SU-DHL-6 (cell line): ENCODE results near the gene LYPD1.

Source experiments
- H2AFZ ChIP-seq: fragments of 200-600 bp; sonication (generic); 2 replicates; pipeline ENCODE4 v1.6.1; 2014; ENCODE audit warnings: low read depth, mild to moderate bottlenecking, moderate library complexity, mixed read lengths, antibody characterized with exemption, low read length; ENCODE audit not compliant: severe bottlenecking
- H3F3A ChIP-seq: fragments of 200-600 bp; shearing (Covaris generic); 2 replicates; pipeline ENCODE4 v1.6.0; 2016; ENCODE audit warnings: antibody characterized with exemption, mild to moderate bottlenecking; ENCODE audit not compliant: insufficient read depth
- H3K27ac ChIP-seq: fragments of 200-600 bp; sonication (generic); 2 replicates; pipeline ENCODE4 v1.5.1; 2016; ENCODE audit warnings: low read depth, mild to moderate bottlenecking, low read length, moderate library complexity, mixed read lengths
- H3K27me3 ChIP-seq: fragments of 200-600 bp; sonication (generic), shearing (Covaris generic); 2 replicates; pipeline ENCODE4 v1.6.0; 2014; ENCODE audit warnings: mild to moderate bottlenecking, low read length
- H3K36me3 ChIP-seq: fragments of 200-600 bp; sonication (generic); 2 replicates; pipeline ENCODE4 v1.6.1; 2014; ENCODE audit warnings: mild to moderate bottlenecking, low read length, mixed read lengths
- H3K4me2 ChIP-seq: fragments of 300-600, 200-600 bp; shearing (Covaris generic), sonication (generic); 2 replicates; pipeline ENCODE4 v1.6.0; 2014; ENCODE audit warnings: low read length, low read depth, mild to moderate bottlenecking; ENCODE audit not compliant: poor library complexity, severe bottlenecking
- H3K4me3 ChIP-seq: fragments of 200-600 bp; sonication (generic); 2 replicates; pipeline ENCODE4 v1.5.1; 2014; ENCODE audit warnings: antibody characterized with exemption, low read length, mild to moderate bottlenecking, mixed read lengths; ENCODE audit not compliant: insufficient read depth, poor library complexity, severe bottlenecking
- H3K79me2 ChIP-seq: fragments of 200-600 bp; sonication (generic); 2 replicates; pipeline ENCODE4 v1.6.1; 2014; ENCODE audit warnings: mild to moderate bottlenecking, low read length, moderate library complexity; ENCODE audit not compliant: insufficient read depth
- H3K9ac ChIP-seq: fragments of 200-600 bp; sonication (generic); 2 replicates; pipeline ENCODE4 v1.7.0; 2014; ENCODE audit warnings: mild to moderate bottlenecking, low read length
- H3K9me2 ChIP-seq: fragments of 200-600 bp; sonication (generic); replicated peaks from 2 replicates; pipeline ENCODE4 v1.6.1; 2014; ENCODE audit warnings: low read length; ENCODE audit not compliant: insufficient read depth
- H3K9me3 ChIP-seq: fragments of 200-600 bp; sonication (generic); 2 replicates; pipeline ENCODE4 v1.6.1; 2014; ENCODE audit warnings: low read length, mixed read lengths; ENCODE audit not compliant: insufficient read depth
- H4K20me1 ChIP-seq: fragments of 200-600 bp; sonication (generic); 2 replicates; pipeline ENCODE4 v1.6.1; 2014; ENCODE audit warnings: low read depth, mild to moderate bottlenecking, antibody characterized with exemption, low read length, moderate library complexity, mixed read lengths
- EZH2phosphoT487 ChIP-seq: fragments of 200-600 bp; sonication (generic), shearing (Covaris generic); conservative IDR thresholded peaks from 2 replicates; pipeline ENCODE4 v1.6.1; 2018; ENCODE audit warnings: mild to moderate bottlenecking, antibody characterized with exemption, low read length, moderate library complexity, mixed read lengths
- TF ChIP-seq, protein P1 (sequence below): fragments of 200-600 bp; sonication (generic); IDR thresholded peaks from one replicate; pipeline ENCODE4 v1.5.1; 2017; ENCODE audit warnings: antibody characterized with exemption, mild to moderate bottlenecking, low read length, moderate library complexity; ENCODE audit not compliant: insufficient read depth, poor library complexity, severe bottlenecking

The LYPD1 gene

DNA sequence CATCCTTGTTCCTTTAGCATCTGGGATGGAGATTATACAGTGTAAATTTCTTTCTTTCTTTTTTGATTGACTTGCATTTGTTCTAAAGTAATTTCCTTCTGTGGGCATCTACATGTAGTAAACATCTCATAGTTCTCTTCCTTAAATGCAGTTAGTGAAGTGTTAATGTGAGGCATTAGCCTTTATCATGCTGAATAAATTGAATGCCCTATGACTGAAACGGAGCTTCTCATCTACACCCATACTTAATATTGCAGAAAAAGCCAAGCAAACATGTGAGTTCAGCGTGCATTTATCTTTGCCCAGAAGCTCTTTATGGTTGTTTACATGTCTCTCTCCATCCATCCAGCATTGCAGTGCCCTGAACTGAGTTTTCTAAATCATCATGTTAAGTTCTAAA lies 58.3 kb downstream of the LYPD1 start:
- H3K79me2 ChIP-seq = no peaks in the 10 kb centered on the region
- H3K27ac ChIP-seq = no peak overlapping the region
- H3K9ac ChIP-seq = no peak overlapping the region
- no peaks in the 10 kb centered on the region for H3K27me3 ChIP-seq
- TF ChIP-seq, protein P1, sequence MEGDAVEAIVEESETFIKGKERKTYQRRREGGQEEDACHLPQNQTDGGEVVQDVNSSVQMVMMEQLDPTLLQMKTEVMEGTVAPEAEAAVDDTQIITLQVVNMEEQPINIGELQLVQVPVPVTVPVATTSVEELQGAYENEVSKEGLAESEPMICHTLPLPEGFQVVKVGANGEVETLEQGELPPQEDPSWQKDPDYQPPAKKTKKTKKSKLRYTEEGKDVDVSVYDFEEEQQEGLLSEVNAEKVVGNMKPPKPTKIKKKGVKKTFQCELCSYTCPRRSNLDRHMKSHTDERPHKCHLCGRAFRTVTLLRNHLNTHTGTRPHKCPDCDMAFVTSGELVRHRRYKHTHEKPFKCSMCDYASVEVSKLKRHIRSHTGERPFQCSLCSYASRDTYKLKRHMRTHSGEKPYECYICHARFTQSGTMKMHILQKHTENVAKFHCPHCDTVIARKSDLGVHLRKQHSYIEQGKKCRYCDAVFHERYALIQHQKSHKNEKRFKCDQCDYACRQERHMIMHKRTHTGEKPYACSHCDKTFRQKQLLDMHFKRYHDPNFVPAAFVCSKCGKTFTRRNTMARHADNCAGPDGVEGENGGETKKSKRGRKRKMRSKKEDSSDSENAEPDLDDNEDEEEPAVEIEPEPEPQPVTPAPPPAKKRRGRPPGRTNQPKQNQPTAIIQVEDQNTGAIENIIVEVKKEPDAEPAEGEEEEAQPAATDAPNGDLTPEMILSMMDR = no peak
- TF ChIP-seq EZH2phosphoT487 = no peak
- no peak overlapping the region for H3K4me3 ChIP-seq
- no peaks in the 10 kb centered on the region for H3K9me2 ChIP-seq
- no peaks in the 10 kb centered on the region for H3K9me3 ChIP-seq
- H3K4me2 ChIP-seq = no peak overlapping the region
- H3K36me3 ChIP-seq = no peaks in the 10 kb centered on the region
- H2AFZ ChIP-seq = no peak overlapping the region
- no peaks in the 10 kb centered on the region for H3F3A ChIP-seq
- H4K20me1 ChIP-seq = no peaks in the 10 kb centered on the region

DNA sequence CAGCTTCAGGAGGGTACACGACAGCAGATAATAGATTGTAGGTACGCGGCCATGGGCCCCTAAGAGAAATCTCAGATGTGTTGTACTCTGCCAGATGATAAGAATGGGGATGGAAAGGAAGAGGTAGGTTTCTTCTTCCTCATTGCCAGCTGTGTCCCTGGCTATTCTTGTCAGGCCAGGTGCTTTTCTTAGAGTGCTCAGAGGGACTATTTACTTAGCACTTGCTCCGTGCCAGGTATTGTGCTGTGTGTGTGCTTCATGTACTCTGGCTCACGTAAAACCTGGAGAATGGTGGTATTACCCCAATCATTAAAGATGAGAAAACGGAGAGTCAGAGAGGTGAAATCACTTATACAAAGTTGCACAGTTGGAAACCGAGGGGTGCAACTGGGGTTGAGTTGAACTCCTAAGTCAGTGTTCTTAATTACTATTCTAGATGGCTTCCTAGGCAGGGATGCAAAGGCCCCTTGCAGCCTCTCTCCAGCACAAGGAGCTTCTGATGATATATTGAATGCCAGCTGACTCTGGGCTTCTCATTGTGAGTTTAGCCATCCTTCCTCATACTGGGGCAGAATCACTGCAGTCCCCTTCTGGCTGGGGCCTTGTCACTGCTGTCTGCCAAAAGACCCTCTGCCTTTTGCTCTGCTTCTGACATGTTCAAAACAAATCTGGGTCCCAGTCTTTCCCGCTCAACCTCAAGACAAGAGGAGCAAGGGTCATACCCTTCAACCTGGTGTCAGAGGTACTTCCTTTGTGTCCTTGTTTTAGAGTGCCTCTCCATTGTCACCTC lies 60.7 kb downstream of the LYPD1 start:
- TF ChIP-seq, protein P1 = no peak
- TF ChIP-seq EZH2phosphoT487 = no peak
- Histone ChIP-seq H3K27ac (no peak overlapping the region), H3K4me3 (no peak overlapping the region)

DNA sequence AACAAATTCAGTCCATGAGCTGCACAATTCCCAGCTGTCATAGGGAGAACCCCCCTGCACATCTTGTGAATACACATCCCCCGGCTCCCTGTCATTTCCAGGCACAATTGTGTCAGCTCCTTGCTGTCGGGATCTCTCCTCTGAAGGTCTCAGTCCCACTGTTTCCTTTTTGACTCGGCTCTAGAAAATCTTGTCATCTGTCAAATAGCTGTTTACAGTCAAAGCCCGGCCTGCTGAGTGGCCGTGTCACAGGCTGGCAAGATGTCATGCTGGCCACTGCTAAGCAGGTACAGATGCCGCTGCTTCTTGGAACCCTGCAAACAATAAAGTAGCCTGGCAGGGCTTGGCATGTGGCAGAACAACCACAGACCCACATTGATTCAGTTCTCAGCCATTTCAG lies 61.7 kb downstream of the LYPD1 start:
- no peaks in the 10 kb centered on the region for H3K27me3 ChIP-seq
- no peak overlapping the region for H3K27ac ChIP-seq
- H3K36me3 ChIP-seq = no peaks in the 10 kb centered on the region

More for the DNA sequence above, 60.7 kb downstream of the LYPD1 start:
- no peaks in the 10 kb centered on the region for H3K79me2 ChIP-seq
- no peak overlapping the region for H3K9ac ChIP-seq
- no peak overlapping the region for H2AFZ ChIP-seq
- no peak overlapping the region for H3K4me2 ChIP-seq
- H3F3A ChIP-seq = no peaks in the 10 kb centered on the region
- no peaks in the 10 kb centered on the region for H4K20me1 ChIP-seq
- H3K27me3 ChIP-seq = no peaks in the 10 kb centered on the region
- no peaks in the 10 kb centered on the region for H3K36me3 ChIP-seq
- H3K9me2 ChIP-seq = no peaks in the 10 kb centered on the region
- no peaks in the 10 kb centered on the region for H3K9me3 ChIP-seq

More for the DNA sequence above, 61.7 kb downstream of the LYPD1 start:
- no peaks in the 10 kb centered on the region for H4K20me1 ChIP-seq
- no peaks in the 10 kb centered on the region for H3K9me2 ChIP-seq
- H3K9ac ChIP-seq = no peak overlapping the region
- no peaks in the 10 kb centered on the region for H3K9me3 ChIP-seq
- no peaks in the 10 kb centered on the region for H3F3A ChIP-seq
- H3K4me2 ChIP-seq = no peak overlapping the region
- TF ChIP-seq, protein P1 = no peak
- TF ChIP-seq EZH2phosphoT487 = no peak
- H2AFZ ChIP-seq = no peak overlapping the region
- H3K4me3 ChIP-seq = no peak overlapping the region
- no peaks in the 10 kb centered on the region for H3K79me2 ChIP-seq
